ENCODE measurements around the gene GNA14.
"Not testable (repeated sequence)": the region's sequence is repeated elsewhere in the genome, so short reads cannot be mapped to it uniquely, and the experiment has no call there.

GNA14 gene

DNA sequence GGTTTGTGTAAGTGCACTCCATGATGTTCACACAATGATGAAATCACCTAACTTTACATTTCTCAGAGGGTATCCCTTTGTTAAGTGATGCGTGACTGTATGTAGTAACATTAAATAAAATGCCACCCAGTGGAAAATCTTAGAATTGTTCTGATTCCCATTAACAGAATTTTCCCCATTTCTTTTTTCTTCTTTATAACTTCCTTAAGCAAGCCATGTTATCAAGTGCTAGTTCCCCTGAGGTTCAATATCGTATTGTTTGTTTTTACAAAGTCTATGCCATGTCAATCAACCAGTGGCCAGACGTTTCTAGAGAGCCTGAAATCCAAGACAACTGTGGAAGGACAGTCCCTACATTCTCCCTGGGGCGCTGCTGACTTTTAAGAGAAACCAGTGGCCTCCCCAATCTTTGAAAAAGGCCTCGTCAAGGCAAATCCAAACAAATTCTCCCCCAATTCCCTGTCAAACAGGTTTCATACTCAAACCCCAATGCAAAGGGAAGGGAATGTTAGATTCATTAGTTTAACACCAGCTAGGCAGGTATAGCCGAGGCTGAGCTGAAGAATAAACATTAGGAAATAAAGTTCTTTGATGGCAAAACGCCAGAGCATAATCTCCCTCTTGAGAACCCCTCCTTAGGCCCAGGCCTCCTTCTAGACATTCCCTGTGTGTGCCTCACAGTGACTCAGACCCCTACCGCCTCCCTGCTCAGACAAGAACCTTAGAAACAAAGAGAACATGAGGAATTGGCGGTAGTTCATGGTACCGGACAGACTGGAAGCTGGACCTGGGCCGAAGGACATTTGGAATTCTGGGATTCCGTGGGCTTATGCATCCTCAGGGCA, 198.7 kb downstream of the GNA14 start:
- DNase-seq (ENCODE audit: low read depth in 2 of 2) = no peak

DNA sequence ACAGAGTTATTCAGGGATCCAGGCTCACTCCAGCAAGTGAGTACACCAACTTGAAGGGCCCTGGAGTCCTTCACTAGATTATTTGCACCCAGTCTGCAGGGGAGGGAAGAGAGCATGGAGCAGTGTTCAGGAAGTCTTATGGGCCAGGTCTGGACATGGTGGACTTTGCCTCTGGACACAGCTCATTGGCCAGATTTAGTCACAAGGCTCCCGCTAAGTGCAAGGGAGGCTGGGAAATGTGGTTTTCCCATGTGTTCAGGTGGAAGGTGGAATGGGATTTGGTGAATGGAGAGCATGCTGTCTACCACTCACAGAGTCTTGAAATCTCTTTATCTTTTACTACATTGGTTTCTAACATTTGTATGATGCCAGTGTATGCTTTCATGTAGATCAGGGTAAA, 200.5 kb downstream of the GNA14 start:
- no peak for DNase-seq (ENCODE audit: low read depth in 2 of 2)

DNA sequence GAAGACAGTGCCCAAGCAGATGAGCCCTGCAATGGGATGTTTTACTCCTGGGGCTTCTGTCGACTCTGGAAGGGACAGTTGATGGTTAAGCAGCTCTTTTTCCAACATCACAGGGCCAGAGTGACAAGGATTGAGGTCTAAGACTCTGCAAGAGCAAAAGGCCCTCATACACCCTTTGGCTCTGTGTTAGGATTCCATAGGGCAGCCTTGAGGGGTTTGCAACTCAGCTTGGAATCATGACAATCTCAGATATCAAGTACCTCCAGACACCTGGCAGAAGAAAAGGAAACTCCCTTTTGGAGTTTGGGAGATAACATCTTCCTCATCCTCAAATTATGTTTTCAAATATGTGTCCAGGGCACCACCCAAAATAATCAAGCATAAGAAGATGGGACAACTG, 205.7 kb downstream of the GNA14 start:
- DNase-seq (ENCODE audit: low read depth in 2 of 2) = no peak

DNA sequence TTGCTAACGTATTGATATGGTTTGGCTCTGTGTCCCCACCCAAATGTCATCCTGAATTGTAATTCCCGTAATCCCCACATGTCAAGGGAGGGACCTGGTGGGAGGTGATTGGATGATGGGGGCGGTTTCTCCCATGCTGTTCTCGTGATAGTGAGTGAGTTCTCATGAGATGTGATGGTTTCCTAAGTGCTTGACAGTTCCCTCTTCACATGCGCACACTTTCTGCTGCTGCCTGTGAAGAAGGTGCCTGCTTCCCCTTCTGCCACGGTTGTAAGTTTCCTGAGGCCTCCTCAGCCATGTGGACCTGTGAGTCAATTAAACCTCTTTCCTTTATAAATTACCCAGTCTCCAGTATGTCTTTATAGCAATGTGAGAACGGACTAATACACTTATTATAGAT, 207.0 kb downstream of the GNA14 start:
- DNase-seq (ENCODE audit: low read depth in 2 of 2) = not testable (repeated sequence)

DNA sequence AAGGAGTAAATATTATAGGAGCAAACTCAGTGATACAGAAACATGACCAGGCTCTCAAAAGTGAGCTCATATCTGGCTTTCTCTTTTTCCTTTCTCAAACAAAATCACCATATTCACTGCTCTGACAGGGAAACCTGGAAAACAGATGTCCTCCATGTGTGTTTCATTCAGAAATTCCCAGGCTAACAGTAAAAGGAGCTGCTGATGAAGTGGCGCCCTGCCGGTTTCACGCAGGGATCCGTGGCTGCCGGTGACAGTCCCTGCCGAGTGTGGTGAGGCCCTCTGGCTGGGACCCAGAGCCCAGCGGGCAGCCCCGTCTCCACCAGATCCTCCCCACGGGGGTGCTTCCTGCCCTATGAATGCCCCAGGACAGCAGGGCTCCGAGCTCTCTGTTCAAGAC, 208.1 kb downstream of the GNA14 start:
- DNase-seq (ENCODE audit: low read depth in 2 of 2) = no peak

DNA sequence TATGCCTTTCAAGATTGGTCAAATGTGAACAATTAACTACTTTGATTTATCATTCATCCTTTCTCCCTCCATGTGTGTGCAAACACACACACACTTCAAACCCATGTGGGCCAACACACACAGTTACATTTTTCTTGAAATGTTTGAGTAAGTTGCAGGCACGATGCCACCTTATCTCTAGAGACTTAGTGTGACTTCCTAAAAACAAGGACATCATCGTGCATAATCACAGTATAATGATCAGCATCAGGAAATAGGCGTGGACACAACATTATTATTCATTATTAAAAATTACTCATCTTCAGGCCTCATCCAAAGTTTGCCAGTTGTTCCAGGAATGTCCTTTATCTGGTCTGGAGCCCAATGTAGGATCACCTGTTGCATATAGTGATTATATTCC, 209.5 kb downstream of the GNA14 start:
- DNase-seq (ENCODE audit: low read depth in 2 of 2) = no peak

DNA sequence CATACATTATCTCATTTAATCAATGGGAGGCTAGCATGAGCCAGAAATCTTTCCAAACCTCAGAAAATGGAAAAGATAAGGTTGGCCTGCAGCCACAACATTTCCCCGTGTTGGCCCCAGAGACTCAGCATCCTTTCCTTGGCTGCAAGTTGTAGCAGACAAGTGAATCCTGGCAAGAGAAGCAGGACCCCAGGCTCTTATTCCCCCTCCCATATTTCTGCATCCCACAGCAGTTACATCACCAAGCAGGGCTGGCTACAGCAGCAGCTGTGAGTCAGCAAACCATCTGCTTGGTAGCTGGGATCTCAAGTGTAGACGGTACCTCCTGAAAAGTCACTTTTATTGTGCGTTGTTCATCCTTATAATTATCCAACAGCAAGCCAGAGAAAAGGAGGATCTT, 212.4 kb downstream of the GNA14 start:
- DNase-seq (ENCODE audit: low read depth in 2 of 2) = no peak

DNA sequence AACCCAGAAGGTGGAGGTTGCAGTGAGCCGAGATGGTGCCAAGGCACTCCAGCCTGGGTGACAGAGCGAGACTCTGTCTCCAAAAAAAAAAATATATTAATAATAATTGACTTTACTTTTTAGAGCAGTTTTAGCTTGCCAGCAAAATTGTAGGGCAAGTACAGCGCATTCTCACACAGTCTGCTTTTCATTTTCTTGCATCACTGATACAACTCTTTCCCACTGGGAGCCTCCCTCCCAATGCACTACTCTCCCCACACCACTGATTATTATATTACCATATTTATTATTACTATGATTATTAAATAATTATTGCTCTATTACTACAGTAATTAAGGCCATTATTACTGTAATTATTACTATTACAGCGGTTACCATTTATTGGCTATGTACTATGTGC, 212.8 kb downstream of the GNA14 start:
- no peak for DNase-seq (ENCODE audit: low read depth in 2 of 2)

DNA sequence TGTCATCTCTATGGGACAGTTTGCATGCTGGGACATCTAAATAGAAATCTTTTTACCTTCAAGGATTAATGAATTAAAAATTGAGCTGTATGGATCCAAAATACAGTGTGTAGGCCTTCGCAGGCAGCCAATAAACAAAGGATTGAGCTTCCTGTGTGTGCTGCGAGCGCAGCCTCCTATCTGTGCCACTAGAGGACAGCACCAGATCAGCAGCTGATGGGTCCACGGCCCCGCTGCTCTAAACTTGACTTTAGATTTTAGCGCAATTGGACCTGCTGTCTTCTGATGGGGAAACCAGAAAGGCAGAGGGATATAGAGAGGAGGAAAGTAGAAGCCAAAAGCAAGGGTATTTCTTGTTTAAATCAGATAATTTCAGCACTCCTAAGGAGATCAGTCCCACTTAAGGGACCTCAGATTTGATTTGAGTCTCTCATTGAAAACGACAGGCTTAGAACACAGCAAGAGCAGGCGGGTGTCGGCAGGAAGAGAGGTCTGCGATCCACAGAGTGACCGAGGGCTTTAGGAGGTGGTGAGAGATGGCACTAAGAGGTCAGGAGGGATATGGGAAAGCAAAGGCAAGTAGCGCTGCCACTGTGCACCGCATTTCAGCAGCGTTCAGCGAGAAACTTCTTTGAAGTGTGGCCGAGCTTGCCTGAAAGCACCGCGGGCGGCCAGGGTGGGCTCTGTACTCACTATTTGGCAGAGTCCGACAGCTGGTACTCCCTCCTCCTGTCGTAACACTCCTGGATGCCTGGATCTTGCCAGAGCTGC, 214.3 kb downstream of the GNA14 start:
- DNase-seq (ENCODE audit: low read depth in 2 of 2) = peak in 1 of 2 donors; percentile 6

DNA sequence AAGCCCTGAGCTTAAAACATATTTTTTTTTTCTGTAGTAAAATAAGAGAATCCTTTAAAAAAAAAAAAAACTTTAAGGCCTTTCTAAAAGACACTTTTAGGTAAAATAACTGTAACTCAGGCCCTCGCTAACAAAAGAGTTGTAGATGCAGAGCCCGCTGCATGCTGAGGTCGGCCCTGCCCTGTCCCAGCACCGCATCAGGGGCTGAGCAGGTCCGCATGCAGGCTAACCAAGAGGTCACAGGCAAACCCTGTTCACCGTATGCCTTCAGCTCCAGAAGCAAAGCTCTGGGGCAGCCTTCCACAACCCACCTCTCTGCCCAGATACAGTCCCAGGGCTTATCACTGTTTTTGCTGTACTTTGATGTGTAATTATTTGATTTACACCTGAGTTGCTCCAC, 216.1 kb downstream of the GNA14 start:
- DNase-seq (ENCODE audit: low read depth in 2 of 2) = no peak

DNA sequence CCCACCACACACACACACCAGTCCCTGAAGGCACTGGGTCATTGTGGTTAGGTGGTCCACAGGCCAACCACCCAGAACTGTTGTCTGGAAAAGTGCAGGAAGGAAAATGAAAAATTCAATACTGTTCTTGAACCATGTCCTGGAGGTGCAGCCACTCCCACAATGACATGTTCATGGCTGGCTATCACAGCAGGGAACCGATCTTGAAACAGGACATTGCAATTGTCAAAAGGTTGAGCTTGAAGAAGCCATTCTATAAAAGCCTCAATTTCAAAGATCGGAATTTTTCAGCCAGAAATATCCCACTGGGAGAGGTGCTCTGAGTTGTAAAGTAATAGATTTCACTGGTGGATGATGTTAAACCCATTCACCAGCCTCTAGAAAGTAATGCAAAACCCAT, 218.2 kb downstream of the GNA14 start:
- DNase-seq (ENCODE audit: low read depth in 2 of 2) = no peak

DNA sequence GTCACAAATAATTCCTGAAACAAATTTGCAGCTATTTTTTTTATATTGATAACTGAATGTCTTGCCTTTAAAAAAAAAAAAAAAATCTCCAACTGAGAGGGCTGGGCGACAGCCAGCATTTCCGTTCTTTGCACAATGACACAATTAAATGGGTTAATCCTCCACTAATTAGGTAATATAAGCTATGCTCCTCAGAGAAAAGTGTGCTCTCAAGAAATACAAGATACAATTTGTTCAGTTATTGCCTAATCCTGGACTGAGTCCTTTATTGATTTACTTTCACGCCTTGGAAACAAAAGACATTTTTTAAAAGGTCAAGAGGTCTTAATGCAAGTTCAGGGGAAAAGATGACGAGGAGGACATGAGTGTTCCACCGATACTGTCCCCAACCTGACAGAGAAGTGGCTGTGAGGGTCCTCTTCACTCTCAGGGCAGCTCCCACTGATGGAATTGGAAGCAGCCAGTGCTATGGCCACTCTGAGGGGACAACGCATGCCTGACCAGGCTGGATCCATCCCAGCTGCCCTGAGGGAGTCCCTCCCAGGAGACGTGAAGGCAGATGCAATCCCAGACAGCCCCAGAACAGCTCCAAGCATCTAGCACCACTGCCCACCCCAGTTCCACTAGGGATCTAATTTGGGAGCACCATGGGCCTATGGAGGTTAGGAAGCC, 220.7 kb downstream of the GNA14 start:
- no peak for DNase-seq (ENCODE audit: low read depth in 2 of 2)

DNA sequence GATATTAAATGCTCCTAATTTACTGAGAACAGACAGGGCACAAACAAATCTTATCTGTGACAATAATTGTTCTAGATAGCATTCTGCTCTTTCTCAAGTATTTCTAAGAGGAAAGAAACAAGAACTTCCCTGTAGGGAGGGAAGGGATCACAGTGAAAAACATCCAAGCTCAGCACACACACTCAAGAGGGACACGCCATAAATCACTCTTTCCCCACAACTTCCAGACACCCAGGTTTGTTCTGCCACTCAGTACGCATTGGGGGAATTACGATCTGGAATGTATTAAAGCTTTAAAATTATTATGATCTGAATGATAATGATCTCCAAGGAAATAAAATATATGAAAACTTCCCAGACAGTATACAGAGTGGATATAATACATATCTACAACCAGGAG, 221.4 kb downstream of the GNA14 start:
- DNase-seq (ENCODE audit: low read depth in 2 of 2) = no peak

DNA sequence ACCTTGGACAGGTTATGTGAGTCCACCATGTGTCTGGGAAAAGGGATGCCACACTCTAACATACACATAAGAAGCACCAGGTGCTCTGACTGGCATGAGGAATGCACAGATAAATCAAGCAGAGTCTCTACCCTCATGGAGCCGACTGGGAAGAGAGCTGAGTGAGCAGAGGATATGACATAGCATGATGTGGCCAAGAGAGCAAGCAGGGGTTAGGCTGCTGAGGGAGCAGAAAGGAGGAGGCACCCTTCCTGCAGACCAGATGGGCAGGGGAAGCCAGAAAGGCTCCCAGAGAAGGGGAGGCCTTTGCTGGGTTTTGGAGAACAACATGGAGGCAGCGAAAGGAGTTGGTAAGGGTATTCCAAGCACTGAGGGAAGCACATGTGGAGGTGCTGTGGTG, 223.1 kb downstream of the GNA14 start:
- DNase-seq (ENCODE audit: low read depth in 2 of 2) = no peak

DNA sequence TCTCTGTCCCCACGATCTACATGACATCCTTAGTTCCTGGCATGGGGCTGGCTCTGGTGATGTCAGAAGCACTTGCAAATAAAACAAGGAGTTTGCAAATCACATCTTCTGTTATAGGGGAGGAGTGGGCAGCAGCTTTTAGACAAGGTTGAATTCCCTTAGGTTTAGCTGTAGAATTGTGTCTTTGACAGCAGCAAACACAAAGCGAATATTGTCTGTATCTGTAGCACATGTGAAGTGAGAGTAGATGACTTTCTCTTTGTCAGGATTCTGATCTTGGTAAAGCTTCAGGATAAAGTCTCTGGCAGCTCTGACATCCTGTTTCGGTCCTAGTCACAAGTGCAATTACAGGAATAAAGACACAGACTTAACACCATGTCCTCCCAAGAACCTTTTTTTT, 224.3 kb downstream of the GNA14 start:
- DNase-seq (ENCODE audit: low read depth in 2 of 2) = no peak

DNA sequence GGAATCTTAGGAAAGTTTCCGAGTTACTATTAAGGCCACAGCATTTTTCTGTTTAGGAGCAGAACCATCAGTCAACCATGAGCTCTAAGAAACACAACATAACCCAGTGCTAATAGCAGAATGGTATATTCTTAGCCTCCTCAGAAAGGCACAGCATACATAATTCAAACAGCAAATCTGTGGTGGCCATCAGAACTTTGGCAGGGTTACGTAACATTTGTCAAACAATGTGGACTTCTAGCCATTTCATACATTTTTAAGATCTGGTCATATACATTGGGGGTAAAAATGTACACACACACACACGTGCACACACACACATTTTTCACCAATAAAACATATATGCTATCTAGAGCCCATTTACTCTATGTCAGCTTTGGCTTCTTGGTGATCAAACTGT, 225.2 kb downstream of the GNA14 start:
- DNase-seq (ENCODE audit: low read depth in 2 of 2) = no peak

DNA sequence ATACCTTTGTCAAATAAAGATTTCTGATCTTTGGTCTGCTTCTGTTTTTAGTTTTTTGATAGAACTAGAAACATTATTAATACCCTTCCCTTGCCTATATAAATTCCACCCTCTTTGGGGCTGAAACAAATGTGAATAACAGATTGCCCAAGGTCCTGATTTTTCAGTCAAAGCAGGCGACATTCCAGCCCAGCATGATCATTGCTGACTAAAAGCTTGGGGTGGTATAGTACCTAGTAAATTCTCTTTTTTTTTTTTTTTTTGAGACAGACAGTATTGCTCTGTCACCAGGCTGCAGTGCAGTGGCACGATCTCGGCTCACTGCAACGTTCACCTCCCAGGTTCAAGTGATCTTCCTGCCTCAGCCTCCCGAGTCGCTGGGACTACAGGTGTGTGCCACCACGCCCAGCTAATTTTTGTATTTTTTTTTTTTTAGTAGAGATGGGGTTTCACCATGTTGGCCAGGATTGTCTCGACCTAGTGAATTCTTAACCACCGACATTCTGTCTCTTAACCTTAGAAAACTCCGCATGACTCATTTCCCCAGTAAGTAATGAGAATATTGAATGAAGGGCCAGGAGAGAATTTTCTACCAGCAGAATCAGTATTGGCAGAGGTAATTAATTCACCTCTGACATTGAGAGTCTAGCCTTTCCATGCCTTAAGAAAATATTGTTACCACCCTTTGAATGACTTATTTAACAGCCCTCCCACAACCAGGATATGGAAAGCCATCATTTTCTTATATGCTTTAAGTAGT, 226.4 kb downstream of the GNA14 start:
- DNase-seq (ENCODE audit: low read depth in 2 of 2) = no peak

DNA sequence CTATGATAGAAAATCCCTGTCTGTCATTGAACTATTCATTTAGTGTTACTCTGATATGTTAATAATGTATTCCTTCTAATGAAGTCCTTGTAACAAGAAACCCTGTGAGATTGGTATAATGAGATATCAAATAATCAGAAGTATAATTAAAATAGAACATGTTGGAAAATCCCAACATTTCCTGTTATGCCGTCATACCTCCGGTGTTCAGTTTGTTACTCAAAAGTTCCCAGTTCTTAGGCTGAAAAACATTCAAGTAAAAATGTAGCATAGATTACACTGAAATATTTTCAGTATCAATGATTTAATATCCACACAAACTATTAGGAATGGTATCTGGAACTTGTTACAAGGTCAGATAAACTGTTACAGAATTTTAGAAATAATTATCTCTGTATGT, 227.5 kb downstream of the GNA14 start:
- DNase-seq (ENCODE audit: low read depth in 2 of 2) = no peak

DNA sequence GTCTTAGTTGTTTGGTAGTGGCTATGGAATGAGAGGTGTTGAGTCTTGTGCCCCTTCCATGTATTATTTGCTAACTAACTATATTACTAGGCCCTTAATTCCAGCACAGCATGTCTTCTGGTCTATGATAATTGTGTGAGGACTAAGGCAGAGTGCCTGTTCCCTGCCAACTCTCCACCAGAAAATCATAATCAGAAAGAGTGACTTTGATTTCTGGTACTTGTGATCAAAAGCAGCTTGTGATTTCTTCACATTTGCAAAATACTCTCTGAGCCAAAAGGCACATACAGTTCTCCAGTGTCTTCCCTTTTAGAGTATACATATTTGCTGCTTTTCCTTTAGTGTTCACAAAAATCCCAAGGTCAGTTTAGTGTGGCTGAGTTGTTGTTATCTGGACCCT, 229.9 kb downstream of the GNA14 start:
- no peak for DNase-seq (ENCODE audit: low read depth in 2 of 2)

DNA sequence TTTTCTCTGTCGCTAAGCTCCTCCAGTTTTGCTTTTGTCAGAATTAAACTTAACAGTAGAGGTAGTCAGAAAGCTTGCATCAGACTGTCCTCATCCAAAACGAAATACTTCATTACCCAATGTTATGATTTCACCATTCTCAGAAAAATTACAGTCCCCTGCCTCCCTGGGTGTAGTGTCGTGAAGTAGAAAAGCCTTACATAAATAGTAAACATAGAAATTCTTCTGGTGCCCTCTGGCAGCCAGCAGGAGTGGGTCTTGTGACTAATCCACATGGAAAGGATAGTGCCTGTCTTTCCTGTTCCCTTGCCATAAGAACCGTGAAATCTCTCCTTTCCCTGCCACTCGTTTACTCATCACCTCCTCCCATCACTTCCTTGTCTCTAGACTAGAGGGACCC, 230.6 kb downstream of the GNA14 start:
- no peak for DNase-seq (ENCODE audit: low read depth in 2 of 2)

DNA sequence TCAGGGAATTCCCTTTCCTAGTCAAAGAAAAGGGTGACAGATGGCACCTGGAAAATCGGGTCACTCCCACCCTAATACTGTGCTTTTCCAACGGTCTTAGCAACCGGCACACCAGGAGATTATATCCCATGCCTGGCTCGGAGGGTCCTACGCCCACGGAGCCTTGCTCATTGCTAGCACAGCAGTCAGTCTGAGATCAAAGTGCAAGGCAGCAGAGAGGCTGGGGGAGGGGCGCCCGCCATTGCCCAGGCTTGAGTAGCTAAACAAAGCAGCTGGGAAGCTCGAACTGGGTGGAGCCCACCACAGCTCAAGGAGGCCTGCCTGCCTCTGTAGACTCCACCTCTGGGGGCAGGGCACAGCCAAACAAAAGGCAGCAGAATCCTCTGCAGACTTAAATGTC, 239.6 kb downstream of the GNA14 start:
- DNase-seq (ENCODE audit: low read depth in 2 of 2) = not testable (repeated sequence)

DNA sequence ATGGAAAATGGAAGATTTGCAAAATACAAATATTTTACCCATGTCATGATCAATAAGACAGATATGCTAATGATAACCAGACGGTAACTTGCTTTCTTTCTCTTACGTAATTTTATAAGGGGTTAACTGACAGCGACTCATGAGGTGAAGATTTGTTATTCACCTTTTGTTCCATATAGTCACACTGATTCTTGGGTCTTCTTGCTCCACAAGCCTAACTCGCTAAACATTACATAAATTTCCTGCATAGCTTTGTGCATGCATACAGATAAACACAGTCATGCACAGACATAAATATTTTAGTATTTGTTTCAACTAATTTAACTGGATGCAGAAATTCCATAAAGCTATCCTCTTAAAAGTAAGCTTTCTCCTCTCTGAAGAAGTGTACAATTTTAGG, 244.9 kb downstream of the GNA14 start:
- DNase-seq (ENCODE audit: low read depth in 2 of 2) = no peak

All from stimulated activated CD4-positive, alpha-beta T cell treated with anti-CD3 and anti-CD28 coated beads, Interleukin-1b, Interleukin-23, amount 100 ng/mL, for 1 hour (primary cell).